ENCODE measurements around the gene EGR2. TPM values are rescaled to one million over a fixed set of nuclear protein-coding genes. Genes with fewer than 3 reads are reported as not detected.

Gene EGR2
- total RNA-seq, 1 donor from 2014 or later: 3.7 TPM

GRCh38 chr10:62819141-62819920, 3.2 kb upstream of the EGR2 start:
- Histone ChIP-seq H3K4me1 (ENCODE audit: control insufficient read depth in 3 of 3, insufficient read depth in 3 of 3, low read length in 3 of 3) (peaks cover 26 to 35% (median 31%) of the 10 kb centered on the region in 3 donors), H3K9me3 (ENCODE audit: control insufficient read depth in 3 of 3, low read length in 3 of 3) (no peaks in the 10 kb centered on the region), H3K4me3 (ENCODE audit: low read length in 3 of 3) (no peak overlapping the region), H3K27me3 (ENCODE audit: control insufficient read depth in 3 of 3, insufficient read depth in 3 of 3, low read length in 3 of 3) (peaks cover 14 to 34% (median 29%) of the 10 kb centered on the region in 3 donors), H3K36me3 (ENCODE audit: control insufficient read depth in 3 of 3, insufficient read depth in 3 of 3, low read length in 3 of 3) (no peaks in the 10 kb centered on the region), H3K9ac (ENCODE audit: low read depth in 1 of 3, low read length in 3 of 3) (no peak overlapping the region), H3K27ac (ENCODE audit: low read depth, low read length) (no peak overlapping the region)

DNA sequence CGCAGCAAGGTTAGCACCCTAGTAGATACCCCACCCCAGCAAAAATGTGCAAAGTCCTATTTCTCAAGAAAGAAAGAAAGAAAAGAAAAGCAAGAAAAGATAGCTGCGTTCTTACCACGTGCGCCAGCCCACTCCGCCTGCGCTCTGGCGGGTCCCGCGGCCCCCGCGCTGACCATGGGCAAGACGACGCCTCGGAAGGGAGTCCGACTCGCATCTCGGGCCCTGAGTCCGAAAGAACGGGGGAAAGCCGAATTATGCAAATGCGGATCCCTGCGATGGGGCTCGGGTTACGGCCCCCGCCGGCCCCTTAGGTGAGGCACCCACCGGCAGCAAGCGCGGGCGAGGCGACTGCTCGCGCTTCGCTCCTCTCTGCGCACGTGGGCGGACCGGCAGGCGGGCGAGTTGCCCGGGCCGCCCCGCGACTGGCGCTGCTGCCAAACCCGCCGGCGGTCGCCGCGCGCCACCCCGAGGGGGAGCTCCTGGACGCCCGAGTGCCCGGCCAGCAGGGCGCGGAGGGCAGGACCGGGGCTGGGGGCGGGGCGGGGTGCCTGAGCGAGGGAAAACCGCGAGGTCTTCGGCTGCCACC, 2.4 kb upstream of the EGR2 start:
- Histone ChIP-seq H3K9ac (ENCODE audit: low read depth in 1 of 3, low read length in 3 of 3) (peak overlapping the region in 2 of 3 donors; percentile 75 to 87), H3K9me3 (ENCODE audit: control insufficient read depth in 3 of 3, low read length in 3 of 3) (no peaks in the 10 kb centered on the region), H3K4me1 (ENCODE audit: control insufficient read depth in 3 of 3, insufficient read depth in 3 of 3, low read length in 3 of 3) (peaks cover 26 to 38% (median 31%) of the 10 kb centered on the region in 3 donors), H3K4me3 (ENCODE audit: low read length in 3 of 3) (peak overlapping the region; percentile 83 to 98 (median 94)), H3K36me3 (ENCODE audit: control insufficient read depth in 3 of 3, insufficient read depth in 3 of 3, low read length in 3 of 3) (no peaks in the 10 kb centered on the region), H3K27me3 (ENCODE audit: control insufficient read depth in 3 of 3, insufficient read depth in 3 of 3, low read length in 3 of 3) (peaks cover 22 to 39% (median 35%) of the 10 kb centered on the region in 3 donors), H3K27ac (ENCODE audit: low read depth, low read length) (no peak overlapping the region)

GRCh38 chr10:62817766-62818425, 1.7 kb upstream of the EGR2 start:
- H3K4me3 ChIP-seq (ENCODE audit: low read length in 3 of 3): peak overlapping the region; percentile 83 to 98 (median 94)
- peak overlapping the region; percentile 75 to 90 (median 87) for H3K9ac ChIP-seq (ENCODE audit: low read depth in 1 of 3, low read length in 3 of 3)
- peaks cover 22 to 38% (median 35%) of the 10 kb centered on the region in 3 donors for H3K27me3 ChIP-seq (ENCODE audit: control insufficient read depth in 3 of 3, insufficient read depth in 3 of 3, low read length in 3 of 3)
- peak overlapping the region; percentile 89 for H3K27ac ChIP-seq (ENCODE audit: low read depth, low read length)
- no peaks in the 10 kb centered on the region for H3K9me3 ChIP-seq (ENCODE audit: control insufficient read depth in 3 of 3, low read length in 3 of 3)
- no peaks in the 10 kb centered on the region for H3K36me3 ChIP-seq (ENCODE audit: control insufficient read depth in 3 of 3, insufficient read depth in 3 of 3, low read length in 3 of 3)
- H3K4me1 ChIP-seq (ENCODE audit: control insufficient read depth in 3 of 3, insufficient read depth in 3 of 3, low read length in 3 of 3): peaks cover 26 to 38% (median 31%) of the 10 kb centered on the region in 3 donors

DNA sequence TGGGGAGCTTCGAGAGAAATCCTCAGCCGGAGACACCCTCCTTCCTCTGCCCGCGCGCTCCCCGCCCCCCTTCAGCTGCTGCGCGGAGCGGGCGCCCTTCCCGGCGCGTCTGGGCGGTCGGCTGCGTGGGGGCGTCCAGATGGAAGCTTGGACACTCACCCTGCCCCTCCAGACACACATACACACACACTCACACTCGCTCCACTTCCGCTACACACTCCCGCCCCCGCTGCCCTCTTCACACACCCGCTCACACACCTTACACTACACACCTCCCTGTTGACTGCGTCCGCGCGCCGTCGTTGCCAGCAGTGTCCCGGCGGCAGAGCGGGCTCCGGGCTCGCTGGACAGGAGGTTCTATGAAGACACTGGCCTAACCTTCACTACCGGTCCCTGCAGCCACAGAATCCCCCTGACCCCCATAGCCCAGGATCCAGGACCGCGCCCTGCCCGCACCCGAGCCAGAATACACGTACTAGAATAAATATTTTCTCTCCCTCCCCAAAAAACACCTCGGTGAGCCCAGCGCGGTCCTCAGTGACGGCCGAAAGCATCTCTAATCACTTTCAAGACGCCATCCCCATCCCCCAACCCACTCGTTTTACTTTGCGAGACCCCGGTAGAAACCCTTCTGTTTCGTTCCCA, 1.1 kb upstream of the EGR2 start:
- Histone ChIP-seq H3K27me3 (ENCODE audit: control insufficient read depth in 3 of 3, insufficient read depth in 3 of 3, low read length in 3 of 3) (peaks cover 22 to 38% (median 35%) of the 10 kb centered on the region in 3 donors), H3K4me1 (ENCODE audit: control insufficient read depth in 3 of 3, insufficient read depth in 3 of 3, low read length in 3 of 3) (peaks cover 26 to 38% (median 31%) of the 10 kb centered on the region in 3 donors), H3K9me3 (ENCODE audit: control insufficient read depth in 3 of 3, low read length in 3 of 3) (no peaks in the 10 kb centered on the region), H3K4me3 (ENCODE audit: low read length in 3 of 3) (peak overlapping the region; percentile 83 to 98 (median 94)), H3K36me3 (ENCODE audit: control insufficient read depth in 3 of 3, insufficient read depth in 3 of 3, low read length in 3 of 3) (no peaks in the 10 kb centered on the region), H3K9ac (ENCODE audit: low read depth in 1 of 3, low read length in 3 of 3) (peak overlapping the region; percentile 75 to 90 (median 87)), H3K27ac (ENCODE audit: low read depth, low read length) (peak overlapping the region; percentile 89)

DNA sequence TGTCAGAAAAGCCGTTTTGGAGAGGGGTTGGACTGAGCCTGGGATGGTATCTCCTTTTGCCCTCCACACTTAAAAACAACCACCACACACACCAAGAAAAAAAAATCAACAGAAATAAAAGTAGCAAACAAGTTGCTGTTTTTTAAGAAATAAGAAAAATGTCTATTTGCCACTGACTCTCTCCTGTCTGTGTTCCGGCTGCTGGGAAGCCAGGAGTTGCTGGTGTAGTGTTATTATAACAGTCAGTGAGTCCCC, 163 bp downstream of the EGR2 start:
- H3K9me3 ChIP-seq (ENCODE audit: control insufficient read depth in 3 of 3, low read length in 3 of 3): no peaks in the 10 kb centered on the region
- peak overlapping the region; percentile 89 for H3K27ac ChIP-seq (ENCODE audit: low read depth, low read length)
- H3K36me3 ChIP-seq (ENCODE audit: control insufficient read depth in 3 of 3, insufficient read depth in 3 of 3, low read length in 3 of 3): no peaks in the 10 kb centered on the region
- H3K4me1 ChIP-seq (ENCODE audit: control insufficient read depth in 3 of 3, insufficient read depth in 3 of 3, low read length in 3 of 3): peaks cover 26 to 38% (median 31%) of the 10 kb centered on the region in 3 donors
- H3K9ac ChIP-seq (ENCODE audit: low read depth in 1 of 3, low read length in 3 of 3): peak overlapping the region; percentile 75 to 90 (median 87)
- H3K27me3 ChIP-seq (ENCODE audit: control insufficient read depth in 3 of 3, insufficient read depth in 3 of 3, low read length in 3 of 3): peaks cover 22 to 38% (median 35%) of the 10 kb centered on the region in 3 donors
- peak overlapping the region; percentile 83 to 98 (median 94) for H3K4me3 ChIP-seq (ENCODE audit: low read length in 3 of 3)

- H3K4me1 ChIP-seq (ENCODE audit: control insufficient read depth in 3 of 3, insufficient read depth in 3 of 3, low read length in 3 of 3): peaks cover 26 to 38% (median 31%) of the 10 kb centered on the region in 3 donors
- H3K36me3 ChIP-seq (ENCODE audit: control insufficient read depth in 3 of 3, insufficient read depth in 3 of 3, low read length in 3 of 3): no peaks in the 10 kb centered on the region
- H3K9ac ChIP-seq (ENCODE audit: low read depth in 1 of 3, low read length in 3 of 3): peak overlapping the region; percentile 75 to 90 (median 87)
- H3K4me3 ChIP-seq (ENCODE audit: low read length in 3 of 3): peak overlapping the region; percentile 83 to 98 (median 94)
- peaks cover 22 to 36% (median 35%) of the 10 kb centered on the region in 3 donors for H3K27me3 ChIP-seq (ENCODE audit: control insufficient read depth in 3 of 3, insufficient read depth in 3 of 3, low read length in 3 of 3)
- peak overlapping the region; percentile 89 for H3K27ac ChIP-seq (ENCODE audit: low read depth, low read length)
- no peaks in the 10 kb centered on the region for H3K9me3 ChIP-seq (ENCODE audit: control insufficient read depth in 3 of 3, low read length in 3 of 3)
Measured at GRCh38 chr10:62815381-62816075, 638 bp downstream of the EGR2 start.

DNA sequence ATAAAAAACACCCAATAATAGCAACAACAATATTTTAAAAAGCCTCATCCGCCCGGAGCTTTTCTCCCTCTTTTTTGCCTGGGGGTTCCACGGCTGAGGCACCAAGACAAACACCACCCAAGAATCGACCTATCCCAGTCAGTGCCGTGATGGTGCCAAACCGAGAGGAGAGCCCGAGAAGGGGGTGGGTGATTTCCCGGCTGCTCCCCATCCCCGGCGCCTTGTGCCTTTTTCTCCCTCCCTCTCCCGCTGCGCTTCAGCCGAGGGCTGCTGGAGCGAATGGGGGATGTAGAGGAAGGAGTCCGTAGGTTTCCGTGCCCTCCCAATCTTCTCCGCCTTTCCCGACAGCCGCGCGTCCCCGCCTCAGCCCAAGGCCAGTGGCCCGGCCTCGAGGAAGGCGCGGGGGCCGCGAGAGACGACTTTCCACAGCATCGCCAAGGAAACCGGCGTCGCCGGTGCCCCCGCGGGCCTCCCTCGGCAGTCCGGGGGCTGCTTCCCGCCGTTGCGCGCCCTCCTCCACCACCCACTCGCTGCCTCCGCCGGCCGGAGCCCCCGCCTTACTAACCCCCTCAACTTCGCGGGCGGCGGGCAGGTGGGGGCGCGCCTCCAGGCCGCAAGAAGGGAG, 1.3 kb downstream of the EGR2 start:
- Histone ChIP-seq H3K4me3 (ENCODE audit: low read length in 3 of 3) (peak overlapping the region; percentile 10 to 94 (median 83)), H3K36me3 (ENCODE audit: control insufficient read depth in 3 of 3, insufficient read depth in 3 of 3, low read length in 3 of 3) (no peaks in the 10 kb centered on the region), H3K4me1 (ENCODE audit: control insufficient read depth in 3 of 3, insufficient read depth in 3 of 3, low read length in 3 of 3) (peaks cover 26 to 38% (median 31%) of the 10 kb centered on the region in 3 donors), H3K27ac (ENCODE audit: low read depth, low read length) (no peak overlapping the region), H3K9ac (ENCODE audit: low read depth in 1 of 3, low read length in 3 of 3) (peak overlapping the region; percentile 75 to 90 (median 87)), H3K27me3 (ENCODE audit: control insufficient read depth in 3 of 3, insufficient read depth in 3 of 3, low read length in 3 of 3) (peaks cover 22 to 35% (median 31%) of the 10 kb centered on the region in 3 donors), H3K9me3 (ENCODE audit: control insufficient read depth in 3 of 3, low read length in 3 of 3) (no peaks in the 10 kb centered on the region)

DNA sequence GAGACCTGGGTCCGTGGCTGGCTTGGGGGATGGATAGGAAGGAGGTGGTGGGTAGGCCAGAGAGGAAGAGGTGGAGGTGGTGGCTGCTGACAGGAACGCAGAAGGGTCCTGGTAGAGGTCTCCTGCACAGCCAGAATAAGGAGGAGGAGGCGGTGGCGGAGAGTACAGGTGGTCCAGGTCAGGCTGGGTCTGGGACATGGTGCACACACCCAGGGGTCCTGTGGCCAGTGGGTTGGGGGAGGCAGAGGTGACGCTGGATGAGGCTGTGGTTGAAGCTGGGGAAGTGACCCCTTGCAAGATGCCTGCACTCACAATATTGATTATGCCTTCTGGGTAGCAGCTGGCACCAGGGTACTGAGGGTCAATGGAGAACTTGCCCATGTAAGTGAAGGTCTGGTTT, 2.2 kb downstream of the EGR2 start:
- Histone ChIP-seq H3K4me1 (ENCODE audit: control insufficient read depth in 3 of 3, insufficient read depth in 3 of 3, low read length in 3 of 3) (peaks cover 26 to 38% (median 30%) of the 10 kb centered on the region in 3 donors), H3K9ac (ENCODE audit: low read depth in 1 of 3, low read length in 3 of 3) (no peak overlapping the region), H3K9me3 (ENCODE audit: control insufficient read depth in 3 of 3, low read length in 3 of 3) (no peaks in the 10 kb centered on the region), H3K4me3 (ENCODE audit: low read length in 3 of 3) (no peak overlapping the region), H3K27ac (ENCODE audit: low read depth, low read length) (no peak overlapping the region), H3K27me3 (ENCODE audit: control insufficient read depth in 3 of 3, insufficient read depth in 3 of 3, low read length in 3 of 3) (peaks cover 22 to 27% (median 24%) of the 10 kb centered on the region in 3 donors), H3K36me3 (ENCODE audit: control insufficient read depth in 3 of 3, insufficient read depth in 3 of 3, low read length in 3 of 3) (no peaks in the 10 kb centered on the region)

- Histone ChIP-seq H3K9ac (ENCODE audit: low read depth in 1 of 3, low read length in 3 of 3) (no peak overlapping the region), H3K36me3 (ENCODE audit: control insufficient read depth in 3 of 3, insufficient read depth in 3 of 3, low read length in 3 of 3) (no peaks in the 10 kb centered on the region), H3K9me3 (ENCODE audit: control insufficient read depth in 3 of 3, low read length in 3 of 3) (no peaks in the 10 kb centered on the region), H3K27ac (ENCODE audit: low read depth, low read length) (no peak overlapping the region), H3K4me3 (ENCODE audit: low read length in 3 of 3) (no peak overlapping the region), H3K27me3 (ENCODE audit: control insufficient read depth in 3 of 3, insufficient read depth in 3 of 3, low read length in 3 of 3) (peaks cover 22 to 25% (median 23%) of the 10 kb centered on the region in 3 donors), H3K4me1 (ENCODE audit: control insufficient read depth in 3 of 3, insufficient read depth in 3 of 3, low read length in 3 of 3) (peaks cover 26 to 39% (median 31%) of the 10 kb centered on the region in 3 donors)
Measured at GRCh38 chr10:62813453-62813852, 2.7 kb downstream of the EGR2 start.

Measured in skeletal muscle tissue (tissue), 4 donors.